ENCODE data around the gene UGGT1. TPM values are rescaled to one million over a fixed set of nuclear protein-coding genes. Genes with fewer than 3 reads are reported as not detected.
"Not testable (repeated sequence)": the region's sequence is repeated elsewhere in the genome, so short reads cannot be mapped to it uniquely, and the experiment has no call there.

Gene UGGT1
- total RNA-seq, 8 experiments from 2014 or later: 21.8 to 50.2 (median 39.5) TPM

- Histone ChIP-seq H3K27ac (no peak overlapping the region), H3K4me3 (no peak overlapping the region), H3K4me1 (replicated peaks in 1 of 2) (no peaks in the 10 kb centered on the region)
- in situ Hi-C loops (cut with MboI; ENCODE audit: low pct_unique_long_range_greater_than_20kb in 2 of 9, low sequenced_read_pairs in 9 of 9, unreplicated experiment in 9 of 9): no loop called here
- WGBS, 10 experiments: 45 to 100% (median 80%) methylated on average over 2 to 9 of the region's 9 CpGs
- peak in 6 of 8 experiments; percentile 38 to 55 (median 48) for ATAC-seq (replicated peaks in 6 of 8)
These were observed 96.1 kb downstream of the UGGT1 start for GRCh38 chr2:128187032-128187654.

GRCh38 chr2:128195435-128195984 is 104.5 kb downstream of the UGGT1 start:
- 75 to 100% (median 95%) methylated on average over 2 to 5 of the region's 6 CpGs; no CpG with 5 or more reads in 4 of the 10 experiments for WGBS, 10 experiments
- Histone ChIP-seq H3K27ac (no peak overlapping the region), H3K4me1 (replicated peaks in 1 of 2) (no peaks in the 10 kb centered on the region), H3K4me3 (no peak overlapping the region)
- in situ Hi-C loops (cut with MboI; ENCODE audit: low pct_unique_long_range_greater_than_20kb in 2 of 9, low sequenced_read_pairs in 9 of 9, unreplicated experiment in 9 of 9): no loop called here
- ATAC-seq (replicated peaks in 6 of 8): no peak

- 60% methylated on average over 1 of the region's 5 CpGs; no CpG with 5 or more reads in 9 of the 10 experiments for WGBS, 10 experiments
- in situ Hi-C loops (cut with MboI; ENCODE audit: low pct_unique_long_range_greater_than_20kb in 2 of 9, low sequenced_read_pairs in 9 of 9, unreplicated experiment in 9 of 9): no loop called here
- Histone ChIP-seq H3K27ac (no peak overlapping the region), H3K4me1 (replicated peaks in 1 of 2) (no peaks in the 10 kb centered on the region), H3K4me3 (no peak overlapping the region)
- ATAC-seq (replicated peaks in 6 of 8): no peak
These were observed 105.0 kb downstream of the UGGT1 start for GRCh38 chr2:128196026-128196425.

GRCh38 chr2:128196471-128196931 is 105.5 kb downstream of the UGGT1 start:
- WGBS, 10 experiments: 69 to 100% (median 93%) methylated on average over 1 to 5 of the region's 6 CpGs; no CpG with 5 or more reads in 2 of the 10 experiments
- peak in 1 of 8 experiments; percentile 36 for ATAC-seq (replicated peaks in 6 of 8)
- Histone ChIP-seq H3K27ac (no peak overlapping the region), H3K4me1 (replicated peaks in 1 of 2) (no peaks in the 10 kb centered on the region), H3K4me3 (no peak overlapping the region)
- in situ Hi-C loops (cut with MboI; ENCODE audit: low pct_unique_long_range_greater_than_20kb in 2 of 9, low sequenced_read_pairs in 9 of 9, unreplicated experiment in 9 of 9): no loop called here

- H3K27ac ChIP-seq: no peak overlapping the region
- WGBS, 10 experiments: 87 to 100% (median 99%) methylated on average over 1 to 8 of the region's 8 CpGs
- in situ Hi-C loops (cut with MboI; ENCODE audit: low pct_unique_long_range_greater_than_20kb in 2 of 9, low sequenced_read_pairs in 9 of 9, unreplicated experiment in 9 of 9): no loop called here
- ATAC-seq (replicated peaks in 6 of 8): no peak
- H3K4me1 ChIP-seq (replicated peaks in 1 of 2): no peaks in the 10 kb centered on the region
- H3K4me3 ChIP-seq: no peak overlapping the region
These were observed 106.1 kb downstream of the UGGT1 start for GRCh38 chr2:128197059-128197458.

GRCh38 chr2:128198656-128199055 is 107.7 kb downstream of the UGGT1 start:
- 61 to 100% (median 92%) methylated on average over 2 to 3 of the region's 3 CpGs; no CpG with 5 or more reads in 1 of the 10 experiments for WGBS, 10 experiments
- peak in 2 of 8 experiments; percentile 39 to 62 for ATAC-seq (replicated peaks in 6 of 8)
- Histone ChIP-seq H3K4me3 (no peak overlapping the region), H3K27ac (no peak overlapping the region), H3K4me1 (replicated peaks in 1 of 2) (no peaks in the 10 kb centered on the region)
- in situ Hi-C loops (cut with MboI; ENCODE audit: low pct_unique_long_range_greater_than_20kb in 2 of 9, low sequenced_read_pairs in 9 of 9, unreplicated experiment in 9 of 9): no loop called here

- ATAC-seq (replicated peaks in 6 of 8): peak in 1 of 8 experiments; percentile 66
- in situ Hi-C loops (cut with MboI; ENCODE audit: low pct_unique_long_range_greater_than_20kb in 2 of 9, low sequenced_read_pairs in 9 of 9, unreplicated experiment in 9 of 9): no loop called here
- Histone ChIP-seq H3K4me3 (no peak overlapping the region), H3K4me1 (replicated peaks in 1 of 2) (no peaks in the 10 kb centered on the region), H3K27ac (no peak overlapping the region)
- 20 to 100% (median 90%) methylated on average over 1 to 6 of the region's 7 CpGs for WGBS, 10 experiments
These were observed 108.1 kb downstream of the UGGT1 start for GRCh38 chr2:128199141-128199540.

- no peak overlapping the region for H3K4me3 ChIP-seq
- no peak for ATAC-seq (replicated peaks in 6 of 8)
- WGBS, 10 experiments: 0 to 100% (median 75%) methylated on average over 1 of the region's 1 CpG; no CpG with 5 or more reads in 2 of the 10 experiments
- no peaks in the 10 kb centered on the region for H3K4me1 ChIP-seq (replicated peaks in 1 of 2)
- no peak overlapping the region for H3K27ac ChIP-seq
- in situ Hi-C loops (cut with MboI; ENCODE audit: low pct_unique_long_range_greater_than_20kb in 2 of 9, low sequenced_read_pairs in 9 of 9, unreplicated experiment in 9 of 9): no loop called here
These were observed 111.8 kb downstream of the UGGT1 start for GRCh38 chr2:128202791-128203190.

GRCh38 chr2:128206245-128206644 is 115.2 kb downstream of the UGGT1 start:
- no peaks in the 10 kb centered on the region for H3K4me1 ChIP-seq (replicated peaks in 1 of 2)
- no peak overlapping the region for H3K27ac ChIP-seq
- ATAC-seq (replicated peaks in 6 of 8): no peak
- in situ Hi-C loops (cut with MboI; ENCODE audit: low pct_unique_long_range_greater_than_20kb in 2 of 9, low sequenced_read_pairs in 9 of 9, unreplicated experiment in 9 of 9): no loop called here
- WGBS, 10 experiments: 0 to 83% (median 34%) methylated on average over 1 to 3 of the region's 3 CpGs; no CpG with 5 or more reads in 2 of the 10 experiments
- no peak overlapping the region for H3K4me3 ChIP-seq

GRCh38 chr2:128208023-128208422 is 117.0 kb downstream of the UGGT1 start:
- in situ Hi-C loops (cut with MboI; ENCODE audit: low pct_unique_long_range_greater_than_20kb in 2 of 9, low sequenced_read_pairs in 9 of 9, unreplicated experiment in 9 of 9): no loop called here
- 67 to 100% (median 100%) methylated on average over 2 to 6 of the region's 23 CpGs; no CpG with 5 or more reads in 5 of the 10 experiments for WGBS, 10 experiments
- no peak for ATAC-seq (replicated peaks in 6 of 8)
- Histone ChIP-seq H3K4me3 (no peak overlapping the region), H3K4me1 (replicated peaks in 1 of 2) (no peaks in the 10 kb centered on the region), H3K27ac (no peak overlapping the region)

- H3K4me3 ChIP-seq; H3K27ac ChIP-seq; ATAC-seq (replicated peaks in 6 of 8); H3K4me1 ChIP-seq (replicated peaks in 1 of 2); in situ Hi-C loops (cut with MboI; ENCODE audit: low pct_unique_long_range_greater_than_20kb in 2 of 9, low sequenced_read_pairs in 9 of 9, unreplicated experiment in 9 of 9): not testable (repeated sequence)
- 100% methylated on average over 1 of the region's 22 CpGs; no CpG with 5 or more reads in 8 of the 10 experiments for WGBS, 10 experiments
These were observed 117.8 kb downstream of the UGGT1 start for GRCh38 chr2:128208631-128209324.

- WGBS, 10 experiments: 44 to 84% (median 76%) methylated on average over 1 to 9 of the region's 14 CpGs; no CpG with 5 or more reads in 4 of the 10 experiments
- no peak for ATAC-seq (replicated peaks in 6 of 8)
- in situ Hi-C loops (cut with MboI; ENCODE audit: low pct_unique_long_range_greater_than_20kb in 2 of 9, low sequenced_read_pairs in 9 of 9, unreplicated experiment in 9 of 9): no loop called here
These were observed 123.3 kb downstream of the UGGT1 start for GRCh38 chr2:128214251-128214650.

GRCh38 chr2:128214866-128215460 is 124.0 kb downstream of the UGGT1 start:
- Histone ChIP-seq H3K4me3 (no peak overlapping the region), H3K27ac (no peak overlapping the region), H3K4me1 (replicated peaks in 1 of 2) (no peaks in the 10 kb centered on the region)
- ATAC-seq (replicated peaks in 6 of 8): no peak
- 29 to 89% (median 64%) methylated on average over 1 to 9 of the region's 14 CpGs; no CpG with 5 or more reads in 1 of the 10 experiments for WGBS, 10 experiments
- in situ Hi-C loops (cut with MboI; ENCODE audit: low pct_unique_long_range_greater_than_20kb in 2 of 9, low sequenced_read_pairs in 9 of 9, unreplicated experiment in 9 of 9): no loop called here

More at GRCh38 chr2:128214251-128214650, 123.3 kb downstream of the UGGT1 start:
- Histone ChIP-seq H3K4me3 (no peak overlapping the region), H3K27ac (no peak overlapping the region), H3K4me1 (replicated peaks in 1 of 2) (no peaks in the 10 kb centered on the region)

All from motor neuron (in vitro differentiated cells).